Nephron (organoid): ENCODE measurements around the gene ZBTB49.
"Not testable (repeated sequence)": the region's sequence is repeated elsewhere in the genome, so short reads cannot be mapped to it uniquely, and the experiment has no call there.

Experiments used
- H3K27ac Mint-ChIP-seq, 3 experiments: 2 replicates each; pipeline ENCODE4 v1.8.0; 2020; ENCODE audit warnings: mixed read lengths in 3 of 3, mild to moderate bottlenecking in 2 of 3, moderate library complexity in 1 of 3
- H3K27me3 Mint-ChIP-seq: 2 replicates; pipeline ENCODE4 v1.8.0; 2021; ENCODE audit warnings: low read depth, mild to moderate bottlenecking, moderate library complexity, mixed read lengths
- H3K36me3 Mint-ChIP-seq: 2 replicates; pipeline ENCODE4 v1.8.0; 2020; ENCODE audit warnings: low read depth, mixed read lengths
- H3K4me1 Mint-ChIP-seq: 2 replicates; pipeline ENCODE4 v1.8.0; 2020; ENCODE audit warnings: mixed read lengths
- H3K4me3 Mint-ChIP-seq, 3 experiments: 2 replicates each; pipeline ENCODE4 v1.8.0; 2020; ENCODE audit warnings: mild to moderate bottlenecking in 3 of 3, mixed read lengths in 3 of 3, moderate library complexity in 2 of 3
- H3K9me3 Mint-ChIP-seq: 2 replicates; pipeline ENCODE4 v1.8.0; 2020; ENCODE audit warnings: mixed read lengths
- TF ChIP-seq, protein P1 (sequence below), 3 experiments: fragments of 200-600 bp; sonication (generic); IDR thresholded peaks; one replicate each; pipeline ENCODE4 v1.5.0; 2021; ENCODE audit warnings: antibody characterized with exemption in 3 of 3; ENCODE audit not compliant: unreplicated experiment in 3 of 3

Gene ZBTB49, protein sequence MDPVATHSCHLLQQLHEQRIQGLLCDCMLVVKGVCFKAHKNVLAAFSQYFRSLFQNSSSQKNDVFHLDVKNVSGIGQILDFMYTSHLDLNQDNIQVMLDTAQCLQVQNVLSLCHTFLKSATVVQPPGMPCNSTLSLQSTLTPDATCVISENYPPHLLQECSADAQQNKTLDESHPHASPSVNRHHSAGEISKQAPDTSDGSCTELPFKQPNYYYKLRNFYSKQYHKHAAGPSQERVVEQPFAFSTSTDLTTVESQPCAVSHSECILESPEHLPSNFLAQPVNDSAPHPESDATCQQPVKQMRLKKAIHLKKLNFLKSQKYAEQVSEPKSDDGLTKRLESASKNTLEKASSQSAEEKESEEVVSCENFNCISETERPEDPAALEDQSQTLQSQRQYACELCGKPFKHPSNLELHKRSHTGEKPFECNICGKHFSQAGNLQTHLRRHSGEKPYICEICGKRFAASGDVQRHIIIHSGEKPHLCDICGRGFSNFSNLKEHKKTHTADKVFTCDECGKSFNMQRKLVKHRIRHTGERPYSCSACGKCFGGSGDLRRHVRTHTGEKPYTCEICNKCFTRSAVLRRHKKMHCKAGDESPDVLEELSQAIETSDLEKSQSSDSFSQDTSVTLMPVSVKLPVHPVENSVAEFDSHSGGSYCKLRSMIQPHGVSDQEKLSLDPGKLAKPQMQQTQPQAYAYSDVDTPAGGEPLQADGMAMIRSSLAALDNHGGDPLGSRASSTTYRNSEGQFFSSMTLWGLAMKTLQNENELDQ

DNA sequence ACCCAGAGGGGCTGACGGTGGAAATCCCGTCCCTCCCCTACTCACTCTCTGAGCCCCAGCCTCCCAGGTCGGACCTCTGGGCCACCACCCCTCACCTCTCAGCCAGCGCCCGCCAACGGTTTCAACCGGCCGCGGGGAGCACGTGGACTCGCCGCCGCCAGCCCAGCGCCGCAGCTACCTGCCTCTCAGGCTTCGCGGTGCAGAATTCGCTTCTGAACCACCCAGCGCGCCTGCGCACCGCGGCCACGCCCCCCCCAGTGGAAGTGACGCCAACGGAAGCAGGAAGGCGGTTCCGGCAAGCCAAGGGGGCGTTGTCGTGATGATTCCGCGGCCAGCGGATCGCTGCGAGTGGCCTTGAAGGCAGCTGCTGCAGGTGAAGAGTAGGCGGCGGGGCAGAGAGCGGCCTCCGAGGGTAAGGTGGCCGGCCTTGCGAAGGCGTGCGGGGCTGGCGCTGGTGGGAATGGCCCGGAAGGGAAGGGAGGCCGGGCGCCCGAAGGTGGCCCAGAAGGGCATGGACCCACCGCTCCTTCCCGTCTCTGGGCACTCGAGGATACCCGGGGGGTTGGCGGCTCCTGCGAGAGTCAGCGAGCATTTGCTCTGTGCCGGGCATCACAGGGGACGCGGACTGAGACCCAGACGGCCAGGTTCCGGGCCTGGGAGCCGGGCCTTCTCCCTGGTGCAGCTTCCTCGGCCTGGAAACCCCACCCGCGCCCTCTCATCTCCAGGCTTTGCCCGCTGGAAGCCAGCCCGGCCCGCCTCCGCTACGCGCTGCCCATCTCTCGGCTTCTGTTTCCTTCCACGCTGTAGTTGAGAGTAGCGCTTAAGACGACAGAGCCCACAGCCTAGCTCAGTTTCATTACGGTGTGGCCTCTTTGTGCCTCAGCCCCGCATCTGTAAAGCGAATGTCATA lies at the start of gene ZBTB49, which contains the start of gene LYAR:
TSS of gene ZBTB49 (plus strand) at position 311 of the 910 bp plus-strand sequence. CDS start 9,695 bp downstream, outside the sequence.
TSS of gene LYAR (minus strand) at position 214 of the 910 bp plus-strand sequence. CDS start 6,412 bp downstream, outside the sequence.
- H3K9me3 Mint-ChIP-seq: peaks cover 6% of the 10 kb centered on the region
- H3K36me3 Mint-ChIP-seq: peaks cover 13% of the 10 kb centered on the region
- TF ChIP-seq, protein P1, sequence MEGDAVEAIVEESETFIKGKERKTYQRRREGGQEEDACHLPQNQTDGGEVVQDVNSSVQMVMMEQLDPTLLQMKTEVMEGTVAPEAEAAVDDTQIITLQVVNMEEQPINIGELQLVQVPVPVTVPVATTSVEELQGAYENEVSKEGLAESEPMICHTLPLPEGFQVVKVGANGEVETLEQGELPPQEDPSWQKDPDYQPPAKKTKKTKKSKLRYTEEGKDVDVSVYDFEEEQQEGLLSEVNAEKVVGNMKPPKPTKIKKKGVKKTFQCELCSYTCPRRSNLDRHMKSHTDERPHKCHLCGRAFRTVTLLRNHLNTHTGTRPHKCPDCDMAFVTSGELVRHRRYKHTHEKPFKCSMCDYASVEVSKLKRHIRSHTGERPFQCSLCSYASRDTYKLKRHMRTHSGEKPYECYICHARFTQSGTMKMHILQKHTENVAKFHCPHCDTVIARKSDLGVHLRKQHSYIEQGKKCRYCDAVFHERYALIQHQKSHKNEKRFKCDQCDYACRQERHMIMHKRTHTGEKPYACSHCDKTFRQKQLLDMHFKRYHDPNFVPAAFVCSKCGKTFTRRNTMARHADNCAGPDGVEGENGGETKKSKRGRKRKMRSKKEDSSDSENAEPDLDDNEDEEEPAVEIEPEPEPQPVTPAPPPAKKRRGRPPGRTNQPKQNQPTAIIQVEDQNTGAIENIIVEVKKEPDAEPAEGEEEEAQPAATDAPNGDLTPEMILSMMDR (IDR thresholded peaks at IDR 0.05; ENCODE audit: unreplicated experiment in 3 of 3): no peak
- peak within 1 kb of the TSS; percentile 98 to 99 (median 98) for H3K4me3 Mint-ChIP-seq
- peak within 1 kb of the TSS; percentile 50 to 92 (median 88) for H3K27ac Mint-ChIP-seq
- no peaks in the 10 kb centered on the region for H3K27me3 Mint-ChIP-seq
- H3K4me1 Mint-ChIP-seq: peaks cover 28% of the 10 kb centered on the region

DNA sequence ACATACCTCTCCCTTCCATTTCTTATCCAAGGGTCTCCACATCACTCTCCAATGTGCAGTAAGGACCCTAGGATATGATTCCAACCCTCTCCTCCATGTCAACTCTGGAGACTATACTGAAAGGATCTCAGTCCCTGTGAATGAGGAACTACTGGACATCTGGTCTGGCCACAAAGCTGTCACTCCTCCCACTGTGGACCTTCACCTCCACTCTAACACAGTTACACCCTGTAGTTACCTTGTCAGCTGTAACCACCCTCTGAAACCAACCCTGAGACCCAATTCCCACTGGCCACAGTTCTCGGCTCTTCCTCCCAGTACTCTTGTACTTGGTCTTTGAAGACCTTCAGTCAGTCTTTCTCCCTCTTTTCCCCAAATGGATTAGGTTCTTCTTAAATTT lies 44.9 kb upstream of the ZBTB49 start:
- peaks cover 31% of the 10 kb centered on the region for H3K4me1 Mint-ChIP-seq
- TF ChIP-seq, protein P1 (IDR thresholded peaks at IDR 0.05; ENCODE audit: unreplicated experiment in 3 of 3): no peak

DNA sequence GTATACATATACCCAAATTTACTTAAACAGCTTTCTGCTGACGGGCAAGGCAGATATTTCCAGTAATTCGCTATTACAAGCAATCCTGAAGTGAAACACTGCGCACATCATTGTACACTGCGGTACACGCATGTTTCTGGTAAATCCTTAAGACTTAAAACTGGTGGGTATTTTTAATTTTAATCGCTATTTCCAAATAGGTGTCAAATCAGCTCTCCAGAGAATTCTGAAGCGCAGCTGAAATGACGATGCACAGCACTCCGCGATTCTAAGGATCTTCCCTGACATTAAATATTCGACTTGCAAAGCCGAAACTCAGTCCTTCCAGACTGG lies 42.4 kb upstream of the ZBTB49 start:
- Mint-ChIP-seq H3K27me3 (peaks cover under 1% of the 10 kb centered on the region), H3K4me1 (peaks cover 44% of the 10 kb centered on the region), H3K9me3 (no peaks in the 10 kb centered on the region), H3K27ac (peak overlapping the region; percentile 100), H3K36me3 (peaks cover 23% of the 10 kb centered on the region), H3K4me3 (peak overlapping the region; percentile 98)
- TF ChIP-seq, protein P1 (IDR thresholded peaks at IDR 0.05; ENCODE audit: unreplicated experiment in 3 of 3): no peak

More for the DNA sequence above, 44.9 kb upstream of the ZBTB49 start:
- H3K9me3 Mint-ChIP-seq: no peaks in the 10 kb centered on the region
- no peak overlapping the region for H3K27ac Mint-ChIP-seq
- H3K36me3 Mint-ChIP-seq: peaks cover 38% of the 10 kb centered on the region
- H3K27me3 Mint-ChIP-seq: no peaks in the 10 kb centered on the region
- peak overlapping the region in 1 of 3 experiments; percentile 19 for H3K4me3 Mint-ChIP-seq

DNA sequence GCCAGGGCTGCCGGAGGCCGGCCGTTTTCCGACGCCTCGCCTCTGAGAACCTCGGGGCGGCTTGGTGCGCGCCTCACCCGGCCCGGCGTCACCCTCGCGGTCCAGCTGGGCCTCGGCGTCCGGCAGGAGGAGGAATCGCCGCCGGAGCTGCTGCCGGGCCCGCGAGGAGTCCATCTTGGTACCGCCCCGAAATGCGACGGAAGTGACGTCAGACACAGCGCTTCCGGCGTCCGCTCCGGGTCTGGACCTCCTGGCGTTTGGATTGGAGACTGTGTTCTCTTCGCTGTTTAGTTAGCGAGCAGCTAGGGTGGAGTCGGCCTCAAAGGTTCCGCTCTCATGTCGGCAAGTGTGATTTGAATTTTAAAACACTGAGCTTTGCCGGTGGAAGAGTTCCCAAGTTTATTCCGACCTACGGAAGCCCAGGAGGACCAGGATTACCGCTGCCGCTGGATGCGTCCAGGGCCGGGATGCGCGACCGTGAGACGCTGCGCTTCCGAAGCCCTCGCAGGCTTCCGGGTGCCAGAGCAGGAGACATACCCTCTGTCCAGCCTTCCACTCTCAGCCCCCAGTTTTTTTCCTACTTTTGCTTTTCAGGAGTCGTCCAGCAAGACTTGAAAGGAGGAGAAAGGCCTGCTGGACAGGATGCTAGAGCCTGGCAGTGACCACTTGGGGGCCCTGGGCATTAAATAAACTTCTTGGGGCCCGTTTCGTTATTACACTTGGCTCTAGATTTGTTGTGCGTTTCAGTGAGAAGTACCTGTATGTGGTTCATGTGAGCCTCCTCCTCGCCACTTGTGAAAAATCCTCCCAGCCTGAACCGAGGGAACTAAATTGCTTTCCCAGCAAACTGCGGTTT lies 41.8 kb upstream of the ZBTB49 start, which contains the start of gene TMEM128:
TSS of gene TMEM128 (minus strand) at position 195 of the 856 bp plus-strand sequence. CDS start at position 174, 21 bp downstream.
- Mint-ChIP-seq H3K36me3 (peaks cover 20% of the 10 kb centered on the region), H3K4me1 (peaks cover 44% of the 10 kb centered on the region), H3K27ac (peak within 1 kb of the TSS; percentile 100), H3K27me3 (peaks cover 6% of the 10 kb centered on the region), H3K9me3 (no peaks in the 10 kb centered on the region), H3K4me3 (peak within 1 kb of the TSS; percentile 98)
- TF ChIP-seq, protein P1 (IDR thresholded peaks at IDR 0.05; ENCODE audit: unreplicated experiment in 3 of 3): peak in 2 of 3 experiments; percentile 32 to 34

DNA sequence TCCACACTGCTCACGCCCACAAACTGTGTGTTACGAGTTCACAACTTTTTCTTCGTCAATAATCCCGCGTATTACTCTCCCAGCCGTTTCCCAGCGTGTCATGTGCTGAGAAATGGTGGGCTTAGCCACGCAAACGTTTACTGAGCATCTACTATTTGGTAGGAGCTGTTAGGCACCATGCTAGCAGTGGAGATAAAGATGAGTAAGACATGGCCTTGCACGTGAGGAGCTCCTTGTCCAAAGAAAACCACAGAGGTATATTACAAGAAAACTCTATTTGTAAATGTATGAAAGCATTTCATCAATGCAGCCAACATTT lies 41.2 kb upstream of the ZBTB49 start:
- peaks cover 14% of the 10 kb centered on the region for H3K36me3 Mint-ChIP-seq
- peaks cover 10% of the 10 kb centered on the region for H3K27me3 Mint-ChIP-seq
- H3K4me1 Mint-ChIP-seq: peaks cover 44% of the 10 kb centered on the region
- TF ChIP-seq, protein P1 (IDR thresholded peaks at IDR 0.05; ENCODE audit: unreplicated experiment in 3 of 3): no peak
- H3K27ac Mint-ChIP-seq: peak overlapping the region; percentile 100
- peak overlapping the region; percentile 98 for H3K4me3 Mint-ChIP-seq
- H3K9me3 Mint-ChIP-seq: no peaks in the 10 kb centered on the region

DNA sequence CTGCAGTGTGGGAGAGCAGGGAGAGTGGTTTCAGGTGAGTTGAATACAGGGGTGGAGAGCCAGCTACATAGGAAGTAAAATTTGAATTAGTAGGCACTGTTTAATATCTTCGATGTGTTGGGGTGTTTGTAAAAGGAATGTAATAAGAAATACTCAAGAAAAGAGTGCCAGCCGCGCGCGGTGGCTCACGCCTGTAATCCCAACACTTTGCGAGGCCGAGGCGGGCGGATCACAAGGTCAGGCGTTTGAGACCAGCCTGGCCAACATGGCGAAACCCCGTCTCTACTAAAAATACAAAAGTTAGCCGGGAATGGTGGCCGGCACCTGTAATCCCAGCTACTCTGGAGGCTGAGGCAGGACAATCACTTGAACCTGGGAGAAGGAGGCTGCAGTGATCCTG lies 40.7 kb upstream of the ZBTB49 start:
- H3K27me3 Mint-ChIP-seq: peaks cover 12% of the 10 kb centered on the region
- H3K4me3 Mint-ChIP-seq: peak overlapping the region; percentile 69 to 98 (median 98)
- H3K9me3 Mint-ChIP-seq: not testable (repeated sequence)
- peaks cover 14% of the 10 kb centered on the region for H3K36me3 Mint-ChIP-seq
- H3K27ac Mint-ChIP-seq: peak overlapping the region; percentile 100
- peaks cover 44% of the 10 kb centered on the region for H3K4me1 Mint-ChIP-seq
